K562 (cell line): Measurements from ENCODE around the gene EPHB4. TPM values are rescaled to one million over a fixed set of nuclear protein-coding genes. Genes with fewer than 3 reads are reported as not detected.

ENCODE experiments used
- CCAR2 ChIP-seq: fragments of 200-400 bp; formaldehyde crosslinking; IDR thresholded peaks from 2 replicates; pipeline ENCODE4 v1.6.1; 2017; ENCODE audit warnings: mild to moderate bottlenecking, low read depth, low read length
- CGGBP1 ChIP-seq: fragments of 250-450 bp; sonication (Bioruptor Pico); IDR thresholded peaks from 2 replicates; pipeline ENCODE4 v1.9.0; 2021; ENCODE audit warnings: mild to moderate bottlenecking
- FOXP4 ChIP-seq: sonication (generic); formaldehyde crosslinking; IDR thresholded peaks from 2 replicates; pipeline ENCODE4 v1.8.0; 2022; ENCODE audit warnings: mild to moderate bottlenecking, missing genetic modification reagents, borderline replicate concordance
- HDAC8 ChIP-seq: fragments of 450-650 bp; IDR thresholded peaks from 2 replicates; pipeline ENCODE4 v1.6.1; 2016; ENCODE audit warnings: mild to moderate bottlenecking, missing genetic modification characterization, moderate library complexity, missing compliant biosample characterization
- HNRNPL ChIP-seq: fragments of 200-400 bp; formaldehyde crosslinking; IDR thresholded peaks from 2 replicates; pipeline ENCODE4 v1.6.1; 2017; ENCODE audit warnings: low read depth, mild to moderate bottlenecking, low read length
- HNRNPUL1 ChIP-seq: fragments of 200-400 bp; formaldehyde crosslinking; IDR thresholded peaks from 2 replicates; pipeline ENCODE4 v1.6.1; 2017; ENCODE audit warnings: low read length
- MCM3 ChIP-seq: fragments of 450-650 bp; IDR thresholded peaks from 2 replicates; pipeline ENCODE4 v1.6.1; 2016
- MTA3 ChIP-seq: fragments of 450-650 bp; formaldehyde crosslinking; IDR thresholded peaks from 2 replicates; pipeline ENCODE4 v1.6.1; 2017; ENCODE audit warnings: mild to moderate bottlenecking, borderline replicate concordance
- NCOA4 ChIP-seq: fragments of 450-650 bp; IDR thresholded peaks from 2 replicates; pipeline ENCODE4 v1.6.1; 2018; ENCODE audit warnings: mild to moderate bottlenecking; ENCODE audit not compliant: partially characterized antibody
- PTTG1 ChIP-seq: fragments of 450-650 bp; IDR thresholded peaks from 2 replicates; pipeline ENCODE4 v1.6.1; 2016; ENCODE audit warnings: low read depth, mild to moderate bottlenecking, missing genetic modification characterization, missing compliant biosample characterization
- RFX1 ChIP-seq: fragments of 450-650 bp; IDR thresholded peaks from 2 replicates; pipeline ENCODE4 v1.6.1; 2016; ENCODE audit warnings: mild to moderate bottlenecking, moderate library complexity
- SRF ChIP-seq, 2 experiments: fragments of 250-450, 450-650 bp in 1 of 2; sonication (Bioruptor Pico) in 1 of 2; sonication (generic) in 1 of 2; formaldehyde crosslinking; IDR thresholded peaks; 2 replicates each; pipeline versions ENCODE4 v1.5.0 to v1.5.1; 2020 to 2022; ENCODE audit warnings: mild to moderate bottlenecking in 1 of 2, missing genetic modification reagents in 1 of 2
- WHSC1 ChIP-seq: IDR thresholded peaks from one replicate; pipeline ENCODE4 v1.6.1; 2012; ENCODE audit warnings: low read length, control low read depth, inconsistent platforms
- ZBTB49 ChIP-seq: sonication (generic); formaldehyde crosslinking; IDR thresholded peaks from 2 replicates; pipeline ENCODE4 v1.8.0; 2022; ENCODE audit warnings: missing genetic modification reagents, mild to moderate bottlenecking, borderline replicate concordance
- ZC3H4 ChIP-seq: sonication (generic); formaldehyde crosslinking; IDR thresholded peaks from 2 replicates; pipeline ENCODE4 v1.9.0; 2021; ENCODE audit warnings: missing genetic modification reagents, borderline replicate concordance
- ZSCAN32 ChIP-seq: fragments of 450-650 bp; formaldehyde crosslinking; IDR thresholded peaks from 2 replicates; pipeline ENCODE4 v1.4.0; 2020; ENCODE audit warnings: mild to moderate bottlenecking, moderate library complexity
- polyA plus RNA-seq, 8 experiments: library from polyadenylated mRNA; depleted of rRNA in 4 of 8; stranded (reverse) in 5 of 8; unstranded in 3 of 8; fragments of >200 nt; fragmentation: Nextera tagmentation in 2 of 8; fragmentation: Illumina TruSeq in 1 of 8; extraction: Ambion mirVana in 2 of 8; extraction: Trizol in 1 of 8; gene quantifications; 2 replicates each; pipeline versions ENCODE4 v1.2.1 to v1.2.3, GENCODE V29; 2011 to 2014; ENCODE audit warnings: inconsistent platforms in 1 of 8, missing spikeins in 1 of 8
- total RNA-seq, 7 experiments: library from RNA; depleted of rRNA in 6 of 7; stranded (reverse); fragments of >200 nt in 6 of 7; fragmentation: Illumina TruSeq in 2 of 7; extraction: Trizol in 2 of 7; gene quantifications; 2 replicates each; pipeline versions ENCODE4 v1.2.1 to v1.2.3, GENCODE V29; 2011 to 2021; ENCODE audit warnings: low replicate concordance in 1 of 7
- TF ChIP-seq, protein P1 (sequence below): fragments of 250-450 bp; sonication (Bioruptor Pico); IDR thresholded peaks from 2 replicates; pipeline ENCODE4 v1.8.0; 2022; ENCODE audit warnings: moderate library complexity, mild to moderate bottlenecking, inconsistent platforms
- TF ChIP-seq, protein P2 (sequence below): sonication (generic); formaldehyde crosslinking; IDR thresholded peaks from 2 replicates; pipeline ENCODE4 v1.8.1; 2023; ENCODE audit warnings: mild to moderate bottlenecking, missing genetic modification reagents
- TF ChIP-seq, protein P3 (sequence below): fragments of 450-650 bp; IDR thresholded peaks from 2 replicates; pipeline ENCODE4 v1.6.1; 2016; ENCODE audit warnings: low read depth, mild to moderate bottlenecking, moderate library complexity

The EPHB4 gene
- total and polyA plus RNA-seq, 9 of the 15 experiments (the other 6 are each of a cell fraction or from before 2014, with no cell fraction given), result 1.2 to 82.1 (median 37.9) TPM

DNA sequence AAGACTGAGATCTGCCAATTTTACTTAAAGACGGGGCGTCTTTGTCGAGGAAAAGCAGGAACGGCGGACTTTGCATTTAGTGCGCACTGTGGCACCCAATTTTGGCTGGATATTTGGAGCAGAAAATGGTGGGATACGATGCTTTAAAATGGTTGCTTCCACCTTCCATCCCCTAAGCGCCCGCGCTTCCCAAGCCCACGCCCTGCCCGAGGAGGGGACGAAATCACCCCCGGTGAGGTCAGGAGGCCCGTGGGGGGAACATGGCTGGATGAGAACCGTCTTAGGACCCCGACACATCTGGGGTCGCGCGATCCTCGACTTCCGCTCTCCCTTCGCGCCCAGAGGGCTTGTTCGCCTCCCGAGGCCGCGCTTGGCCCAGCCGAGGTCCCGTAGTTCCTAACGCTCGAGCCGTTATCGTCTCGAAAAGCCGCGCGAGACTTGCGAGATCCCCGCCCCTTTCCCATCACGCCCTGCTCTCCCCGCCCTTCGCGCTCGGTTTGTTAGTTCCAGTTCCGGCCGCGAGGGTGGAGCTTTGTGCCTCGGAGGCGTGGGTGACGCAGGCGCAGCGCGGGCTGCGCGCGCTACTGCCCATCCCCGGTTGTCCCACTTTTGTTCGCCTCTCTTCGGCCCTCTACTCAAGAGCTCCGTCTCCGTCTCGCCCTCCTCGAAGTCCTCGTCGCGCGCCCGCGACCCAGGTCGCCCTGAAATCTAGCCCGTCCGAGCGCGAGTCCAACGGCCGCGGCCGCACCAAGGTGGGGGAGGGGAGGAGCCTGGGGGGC, 47.4 kb upstream of the EPHB4 start, which contains the start of gene SRRT (continued):
- TF ChIP-seq, protein P1, sequence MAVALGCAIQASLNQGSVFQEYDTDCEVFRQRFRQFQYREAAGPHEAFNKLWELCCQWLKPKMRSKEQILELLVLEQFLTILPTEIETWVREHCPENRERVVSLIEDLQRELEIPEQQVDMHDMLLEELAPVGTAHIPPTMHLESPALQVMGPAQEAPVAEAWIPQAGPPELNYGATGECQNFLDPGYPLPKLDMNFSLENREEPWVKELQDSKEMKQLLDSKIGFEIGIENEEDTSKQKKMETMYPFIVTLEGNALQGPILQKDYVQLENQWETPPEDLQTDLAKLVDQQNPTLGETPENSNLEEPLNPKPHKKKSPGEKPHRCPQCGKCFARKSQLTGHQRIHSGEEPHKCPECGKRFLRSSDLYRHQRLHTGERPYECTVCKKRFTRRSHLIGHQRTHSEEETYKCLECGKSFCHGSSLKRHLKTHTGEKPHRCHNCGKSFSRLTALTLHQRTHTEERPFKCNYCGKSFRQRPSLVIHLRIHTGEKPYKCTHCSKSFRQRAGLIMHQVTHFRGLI (CRISPR knock-in tag), result peak; percentile 77; the same call in 1 of the 2 replicates
- TF ChIP-seq WHSC1 (no peak), ZBTB49 (CRISPR knock-in tag) (no peak), NCOA4 (no peak), MTA3 (peak; percentile 100), ZSCAN32 (no peak; the same call in 1 of the 2 replicates), MCM3 (no peak), HNRNPUL1 (no peak), FOXP4 (CRISPR knock-in tag) (no peak), CCAR2 (no peak), HDAC8 (tag) (peak; percentile 87), CGGBP1 (CRISPR knock-in tag) (peak; percentile 71; the same call in 1 of the 2 replicates), RFX1 (no peak), HNRNPL (peak; percentile 55; the same call in 1 of the 2 replicates), ZC3H4 (CRISPR knock-in tag) (no peak; the same call in 1 of the 2 replicates), PTTG1 (tag) (no peak), SRF (CRISPR knock-in tag; IDR thresholded peaks at IDR 0.05) (0 out of 4 replicates have a peak, but pooled peaks of 1 of the 2 experiments have one; percentile 65)
- TF ChIP-seq, protein P2, sequence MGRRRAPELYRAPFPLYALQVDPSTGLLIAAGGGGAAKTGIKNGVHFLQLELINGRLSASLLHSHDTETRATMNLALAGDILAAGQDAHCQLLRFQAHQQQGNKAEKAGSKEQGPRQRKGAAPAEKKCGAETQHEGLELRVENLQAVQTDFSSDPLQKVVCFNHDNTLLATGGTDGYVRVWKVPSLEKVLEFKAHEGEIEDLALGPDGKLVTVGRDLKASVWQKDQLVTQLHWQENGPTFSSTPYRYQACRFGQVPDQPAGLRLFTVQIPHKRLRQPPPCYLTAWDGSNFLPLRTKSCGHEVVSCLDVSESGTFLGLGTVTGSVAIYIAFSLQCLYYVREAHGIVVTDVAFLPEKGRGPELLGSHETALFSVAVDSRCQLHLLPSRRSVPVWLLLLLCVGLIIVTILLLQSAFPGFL (CRISPR knock-in tag), result no peak
- TF ChIP-seq, protein P3, sequence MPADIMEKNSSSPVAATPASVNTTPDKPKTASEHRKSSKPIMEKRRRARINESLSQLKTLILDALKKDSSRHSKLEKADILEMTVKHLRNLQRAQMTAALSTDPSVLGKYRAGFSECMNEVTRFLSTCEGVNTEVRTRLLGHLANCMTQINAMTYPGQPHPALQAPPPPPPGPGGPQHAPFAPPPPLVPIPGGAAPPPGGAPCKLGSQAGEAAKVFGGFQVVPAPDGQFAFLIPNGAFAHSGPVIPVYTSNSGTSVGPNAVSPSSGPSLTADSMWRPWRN, result no peak
